K562 (cell line): Measurements from ENCODE around the gene PCK1. TPM values are rescaled to one million over a fixed set of nuclear protein-coding genes. Genes with fewer than 3 reads are reported as not detected.
A peak's percentile ranks its signal among the peaks of the same experiment; 100 is the strongest.

ENCODE experiments used
- BDP1 ChIP-seq: IDR thresholded peaks from 3 replicates; pipeline ENCODE4 v1.6.1; 2011; ENCODE audit not compliant: insufficient read length, insufficient read depth
- CBFA2T3 ChIP-seq: fragments of 450-650 bp; IDR thresholded peaks from 2 replicates; pipeline ENCODE4 v1.6.1; 2017
- CCNT2 ChIP-seq: IDR thresholded peaks from 2 replicates; pipeline ENCODE4 v1.6.1; 2011; ENCODE audit warnings: borderline replicate concordance, low read depth, mild to moderate bottlenecking, moderate library complexity, mixed read lengths, low read length; ENCODE audit not compliant: insufficient read length; ENCODE audit errors: extremely low read depth
- ESRRA ChIP-seq: fragments of 450-650 bp; IDR thresholded peaks from 2 replicates; pipeline ENCODE4 v1.6.1; 2014; ENCODE audit warnings: low read depth, mild to moderate bottlenecking, moderate library complexity, borderline replicate concordance
- NCOR1 ChIP-seq: fragments of 450-650 bp; IDR thresholded peaks from 2 replicates; pipeline ENCODE4 v1.6.1; 2016; ENCODE audit warnings: mild to moderate bottlenecking, moderate library complexity
- RB1 ChIP-seq: fragments of 450-650 bp; IDR thresholded peaks from 2 replicates; pipeline ENCODE4 v1.6.1; 2017; ENCODE audit warnings: low read depth, mild to moderate bottlenecking
- SMAD4 ChIP-seq: fragments of 250-450 bp; sonication (Bioruptor Pico); conservative IDR thresholded peaks from 2 replicates; pipeline ENCODE4 v1.8.0; 2021; ENCODE audit warnings: inconsistent platforms, mild to moderate bottlenecking, moderate library complexity
- SMARCB1 ChIP-seq: IDR thresholded peaks from 2 replicates; pipeline ENCODE4 v1.6.1; 2011; ENCODE audit warnings: improper control_type of control experiment, low read depth; ENCODE audit not compliant: insufficient read length
- SMARCE1 ChIP-seq: fragments of 450-650 bp; IDR thresholded peaks from 2 replicates; pipeline ENCODE4 v1.7.1; 2016; ENCODE audit warnings: mild to moderate bottlenecking
- ZFP1 ChIP-seq: fragments of 450-650 bp; formaldehyde crosslinking; IDR thresholded peaks from 2 replicates; pipeline ENCODE4 v1.4.0; 2020; ENCODE audit warnings: mild to moderate bottlenecking, mixed read lengths
- ZNF12 ChIP-seq: sonication (generic); formaldehyde crosslinking; IDR thresholded peaks from 2 replicates; pipeline ENCODE4 v1.4.0; 2020; ENCODE audit warnings: mild to moderate bottlenecking, missing genetic modification reagents
- ZNF239 ChIP-seq: fragments of 250-450 bp; sonication (Bioruptor Pico); IDR thresholded peaks from 2 replicates; pipeline ENCODE4 v1.4.0; 2020; ENCODE audit warnings: mild to moderate bottlenecking
- ZNF318 ChIP-seq, 2 experiments: fragments of 450-650 bp; IDR thresholded peaks; 2 replicates each; pipeline ENCODE4 v1.6.1; 2016; ENCODE audit warnings: mild to moderate bottlenecking in 2 of 2, borderline replicate concordance in 1 of 2, low read depth in 1 of 2, moderate library complexity in 1 of 2
- polyA plus RNA-seq, 8 experiments: library from polyadenylated mRNA; depleted of rRNA in 4 of 8; stranded (reverse) in 5 of 8; unstranded in 3 of 8; fragments of >200 nt; fragmentation: Nextera tagmentation in 2 of 8; fragmentation: Illumina TruSeq in 1 of 8; extraction: Ambion mirVana in 2 of 8; extraction: Trizol in 1 of 8; gene quantifications; 2 replicates each; pipeline versions ENCODE4 v1.2.1 to v1.2.3, GENCODE V29; 2011 to 2014; ENCODE audit warnings: inconsistent platforms in 1 of 8, missing spikeins in 1 of 8
- total RNA-seq, 7 experiments: library from RNA; depleted of rRNA in 6 of 7; stranded (reverse); fragments of >200 nt in 6 of 7; fragmentation: Illumina TruSeq in 2 of 7; extraction: Trizol in 2 of 7; gene quantifications; 2 replicates each; pipeline versions ENCODE4 v1.2.1 to v1.2.3, GENCODE V29; 2011 to 2021; ENCODE audit warnings: low replicate concordance in 1 of 7
- TF ChIP-seq, protein P1 (sequence below): sonication (generic); IDR thresholded peaks from 2 replicates; pipeline ENCODE4 v1.6.1; 2016
- TF ChIP-seq, protein P2 (sequence below): fragments of 200-400 bp; formaldehyde crosslinking; IDR thresholded peaks from 2 replicates; pipeline ENCODE4 v1.6.1; 2017; ENCODE audit warnings: mild to moderate bottlenecking, low read depth, low read length, moderate library complexity

Gene PCK1
- total and polyA plus RNA-seq, 9 of the 15 experiments (the other 6 are each of a cell fraction or from before 2014, with no cell fraction given), result 0.05 to 0.73 (median 0.15) TPM

GRCh38 chr20:57560554-57561355 is at the start of gene PCK1 (continued):
- TF ChIP-seq ZNF318 (IDR thresholded peaks at IDR 0.05; ENCODE audit: borderline replicate concordance in 1 of 2, low read depth in 1 of 2), result 0 out of 4 replicates have a peak, but pooled peaks of 1 of the 2 experiments have one; percentile 29
- TF ChIP-seq ZNF239, result no peak; the same call in 1 of the 2 replicates
- TF ChIP-seq RB1, result 0 out of 2 replicates have a peak, but pooled peaks have one; percentile 14
- TF ChIP-seq ZFP1 (CRISPR knock-in tag), result no peak
- TF ChIP-seq, protein P1, sequence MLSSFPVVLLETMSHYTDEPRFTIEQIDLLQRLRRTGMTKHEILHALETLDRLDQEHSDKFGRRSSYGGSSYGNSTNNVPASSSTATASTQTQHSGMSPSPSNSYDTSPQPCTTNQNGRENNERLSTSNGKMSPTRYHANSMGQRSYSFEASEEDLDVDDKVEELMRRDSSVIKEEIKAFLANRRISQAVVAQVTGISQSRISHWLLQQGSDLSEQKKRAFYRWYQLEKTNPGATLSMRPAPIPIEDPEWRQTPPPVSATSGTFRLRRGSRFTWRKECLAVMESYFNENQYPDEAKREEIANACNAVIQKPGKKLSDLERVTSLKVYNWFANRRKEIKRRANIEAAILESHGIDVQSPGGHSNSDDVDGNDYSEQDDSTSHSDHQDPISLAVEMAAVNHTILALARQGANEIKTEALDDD, result peak; percentile 96
- TF ChIP-seq SMARCB1, result no peak
- TF ChIP-seq ESRRA, result peak; percentile 25; the same call in 1 of the 2 replicates
- 0 out of 2 replicates have a peak, but pooled peaks have one; percentile 25 for TF ChIP-seq SMAD4 (CRISPR knock-in tag)
- 0 out of 2 replicates have a peak, but pooled peaks have one; percentile 24 for TF ChIP-seq NCOR1
- TF ChIP-seq CBFA2T3, result peak; percentile 65
- no peak for TF ChIP-seq BDP1
- peak; percentile 35; the same call in 1 of the 2 replicates for TF ChIP-seq SMARCE1
- TF ChIP-seq CCNT2, result peak; percentile 70
- TF ChIP-seq ZNF12 (CRISPR knock-in tag), result no peak
- TF ChIP-seq, protein P2, sequence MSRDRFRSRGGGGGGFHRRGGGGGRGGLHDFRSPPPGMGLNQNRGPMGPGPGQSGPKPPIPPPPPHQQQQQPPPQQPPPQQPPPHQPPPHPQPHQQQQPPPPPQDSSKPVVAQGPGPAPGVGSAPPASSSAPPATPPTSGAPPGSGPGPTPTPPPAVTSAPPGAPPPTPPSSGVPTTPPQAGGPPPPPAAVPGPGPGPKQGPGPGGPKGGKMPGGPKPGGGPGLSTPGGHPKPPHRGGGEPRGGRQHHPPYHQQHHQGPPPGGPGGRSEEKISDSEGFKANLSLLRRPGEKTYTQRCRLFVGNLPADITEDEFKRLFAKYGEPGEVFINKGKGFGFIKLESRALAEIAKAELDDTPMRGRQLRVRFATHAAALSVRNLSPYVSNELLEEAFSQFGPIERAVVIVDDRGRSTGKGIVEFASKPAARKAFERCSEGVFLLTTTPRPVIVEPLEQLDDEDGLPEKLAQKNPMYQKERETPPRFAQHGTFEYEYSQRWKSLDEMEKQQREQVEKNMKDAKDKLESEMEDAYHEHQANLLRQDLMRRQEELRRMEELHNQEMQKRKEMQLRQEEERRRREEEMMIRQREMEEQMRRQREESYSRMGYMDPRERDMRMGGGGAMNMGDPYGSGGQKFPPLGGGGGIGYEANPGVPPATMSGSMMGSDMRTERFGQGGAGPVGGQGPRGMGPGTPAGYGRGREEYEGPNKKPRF, result no peak
